Fibroblast of pulmonary artery (primary cell): ENCODE data around the gene CCDC182.

Experiments
- DNase-seq: peaks from one replicate; pipeline ENCODE4 v3.0.0-alpha.2; 2010; ENCODE audit warnings: low read depth
- H3K4me3 ChIP-seq: replicated peaks from 2 replicates; pipeline ENCODE4 v1.5.1; 2011; ENCODE audit warnings: low read depth, mild to moderate bottlenecking, control low read depth, low read length, moderate library complexity
- TF ChIP-seq, protein P1 (sequence below): IDR thresholded peaks from 2 replicates; pipeline ENCODE4 v1.5.1; 2011; ENCODE audit warnings: mild to moderate bottlenecking, control low read depth, low read length, inconsistent platforms; ENCODE audit errors: missing control alignments

The CCDC182 gene

DNA sequence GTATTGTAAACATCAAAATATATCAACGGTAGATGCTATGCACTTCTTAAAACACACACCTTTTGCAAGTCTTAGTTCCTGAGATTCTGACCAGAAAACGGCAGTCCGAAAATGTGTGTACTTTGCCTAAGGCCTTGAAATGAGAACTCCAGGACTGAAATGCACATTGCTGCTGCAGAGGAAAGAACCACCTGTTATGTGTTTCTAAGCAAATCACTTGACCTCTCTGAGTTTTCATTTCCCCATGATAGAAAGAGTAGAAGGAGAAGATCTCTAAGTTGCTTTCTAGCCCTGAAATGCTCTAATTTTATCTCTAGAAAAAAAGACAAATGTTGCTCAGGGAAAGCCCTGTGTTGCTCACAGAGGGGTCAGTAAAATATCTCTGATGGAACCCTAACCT lies 9.9 kb downstream of the CCDC182 start:
- no peak overlapping the region for H3K4me3 ChIP-seq
- TF ChIP-seq, protein P1, sequence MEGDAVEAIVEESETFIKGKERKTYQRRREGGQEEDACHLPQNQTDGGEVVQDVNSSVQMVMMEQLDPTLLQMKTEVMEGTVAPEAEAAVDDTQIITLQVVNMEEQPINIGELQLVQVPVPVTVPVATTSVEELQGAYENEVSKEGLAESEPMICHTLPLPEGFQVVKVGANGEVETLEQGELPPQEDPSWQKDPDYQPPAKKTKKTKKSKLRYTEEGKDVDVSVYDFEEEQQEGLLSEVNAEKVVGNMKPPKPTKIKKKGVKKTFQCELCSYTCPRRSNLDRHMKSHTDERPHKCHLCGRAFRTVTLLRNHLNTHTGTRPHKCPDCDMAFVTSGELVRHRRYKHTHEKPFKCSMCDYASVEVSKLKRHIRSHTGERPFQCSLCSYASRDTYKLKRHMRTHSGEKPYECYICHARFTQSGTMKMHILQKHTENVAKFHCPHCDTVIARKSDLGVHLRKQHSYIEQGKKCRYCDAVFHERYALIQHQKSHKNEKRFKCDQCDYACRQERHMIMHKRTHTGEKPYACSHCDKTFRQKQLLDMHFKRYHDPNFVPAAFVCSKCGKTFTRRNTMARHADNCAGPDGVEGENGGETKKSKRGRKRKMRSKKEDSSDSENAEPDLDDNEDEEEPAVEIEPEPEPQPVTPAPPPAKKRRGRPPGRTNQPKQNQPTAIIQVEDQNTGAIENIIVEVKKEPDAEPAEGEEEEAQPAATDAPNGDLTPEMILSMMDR: no peak
- DNase-seq: no peak

- no peak overlapping the region for H3K4me3 ChIP-seq
- TF ChIP-seq, protein P1: no peak
- no peak for DNase-seq
Observed at GRCh38 chr17:57733085-57733484, 12.0 kb downstream of the CCDC182 start.

DNA sequence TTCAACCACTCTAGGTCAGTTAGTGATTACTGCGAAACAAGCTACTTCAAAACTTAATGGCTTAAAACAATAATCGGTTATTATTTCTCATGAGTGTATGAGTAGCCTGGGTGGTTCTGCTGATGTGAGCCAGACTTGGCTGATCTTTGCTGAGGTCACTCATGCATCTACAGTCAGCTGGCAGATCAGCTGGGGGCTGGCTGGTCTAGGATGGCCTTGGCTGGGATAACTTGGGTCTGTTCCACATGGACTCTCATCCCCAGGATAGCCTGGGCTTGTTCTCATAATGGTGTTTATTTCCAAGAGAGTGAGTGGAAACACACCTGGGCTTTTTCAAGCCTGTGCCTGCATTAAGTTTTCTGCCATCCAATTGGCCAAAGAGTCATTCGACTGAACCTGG lies 13.0 kb downstream of the CCDC182 start:
- no peak overlapping the region for H3K4me3 ChIP-seq
- no peak for DNase-seq
- TF ChIP-seq, protein P1: no peak

DNA sequence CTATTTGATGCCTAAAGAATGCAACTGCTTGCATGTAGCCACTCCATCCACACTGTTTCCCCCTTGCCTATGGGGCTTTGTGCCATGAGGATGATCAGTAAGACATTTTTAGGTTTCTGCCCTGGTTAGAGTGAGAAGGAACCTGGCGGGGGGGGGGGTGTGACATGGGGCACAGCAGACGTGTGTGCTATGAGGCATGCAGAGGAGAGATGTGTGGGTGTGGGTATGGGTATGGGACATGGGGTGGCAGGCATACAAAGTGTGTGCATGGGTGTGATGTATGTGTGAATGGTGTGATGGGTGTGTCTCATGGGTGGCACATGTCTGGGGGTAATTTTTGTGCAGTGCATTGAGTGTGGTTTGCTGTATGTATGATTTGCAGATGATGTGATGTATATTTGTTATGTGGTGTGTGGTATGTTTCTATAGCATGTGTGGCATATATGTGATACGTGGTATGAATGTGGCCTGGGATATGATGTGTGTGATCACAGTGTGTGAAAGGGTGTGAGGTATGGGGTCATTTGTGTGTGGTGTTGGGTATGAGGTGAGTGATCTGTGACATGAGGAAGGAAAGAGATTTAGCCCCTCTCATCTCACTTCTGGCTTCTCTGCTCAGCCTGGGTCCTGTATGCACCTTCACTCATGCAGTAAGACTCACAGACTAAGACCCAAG lies 14.9 kb downstream of the CCDC182 start:
- DNase-seq: no peak
- TF ChIP-seq, protein P1: no peak
- H3K4me3 ChIP-seq: no peak overlapping the region

- TF ChIP-seq, protein P1: no peak
- H3K4me3 ChIP-seq: no peak overlapping the region
- no peak for DNase-seq
Observed at GRCh38 chr17:57727630-57728175, 17.4 kb downstream of the CCDC182 start.

- H3K4me3 ChIP-seq: no peak overlapping the region
- TF ChIP-seq, protein P1: no peak
- no peak for DNase-seq
Observed at GRCh38 chr17:57726838-57727237, 18.3 kb downstream of the CCDC182 start.
